SK-N-SH (cell line): ENCODE data around the gene SLC26A1.

Source experiments
- EZH2phosphoT487 ChIP-seq: fragments of 200-600 bp; sonication (generic); IDR thresholded peaks from 2 replicates; pipeline ENCODE4 v1.6.1; 2017; ENCODE audit warnings: low read depth, mixed run types, mild to moderate bottlenecking, antibody characterized with exemption, moderate library complexity, borderline replicate concordance
- MXI1 ChIP-seq: IDR thresholded peaks from 2 replicates; pipeline ENCODE4 v1.6.1; 2012; ENCODE audit warnings: mild to moderate bottlenecking, low read depth, low read length, improper control_type of control experiment
- POLR2AphosphoS5 ChIP-seq: IDR thresholded peaks from 2 replicates; pipeline ENCODE4 v1.6.1; 2012; ENCODE audit warnings: low read depth, low read length
- RAD21 ChIP-seq: IDR thresholded peaks from 2 replicates; pipeline ENCODE4 v1.6.1; 2012; ENCODE audit warnings: mild to moderate bottlenecking, low read length
- RFX5 ChIP-seq: IDR thresholded peaks from 2 replicates; pipeline ENCODE4 v1.6.1; 2012; ENCODE audit warnings: mild to moderate bottlenecking, improper control_type of control experiment, low read length
- RXRA ChIP-seq: IDR thresholded peaks from 2 replicates; pipeline ENCODE4 v1.4.0; 2012; ENCODE audit warnings: low read depth, mild to moderate bottlenecking, borderline replicate concordance
- TEAD4 ChIP-seq: IDR thresholded peaks from 2 replicates; pipeline ENCODE4 v1.4.0; 2012; ENCODE audit warnings: mild to moderate bottlenecking, borderline replicate concordance; ENCODE audit not compliant: insufficient read depth
- TF ChIP-seq, protein P1 (sequence below): fragments of 200-600 bp; sonication (generic); IDR thresholded peaks from 2 replicates; pipeline ENCODE4 v1.6.1; 2017; ENCODE audit warnings: antibody characterized with exemption, mild to moderate bottlenecking, moderate library complexity
- TF ChIP-seq, protein P2 (sequence below): IDR thresholded peaks from 2 replicates; pipeline ENCODE4 v1.6.1; 2012; ENCODE audit warnings: mild to moderate bottlenecking, low read depth, low read length, moderate library complexity

DNA sequence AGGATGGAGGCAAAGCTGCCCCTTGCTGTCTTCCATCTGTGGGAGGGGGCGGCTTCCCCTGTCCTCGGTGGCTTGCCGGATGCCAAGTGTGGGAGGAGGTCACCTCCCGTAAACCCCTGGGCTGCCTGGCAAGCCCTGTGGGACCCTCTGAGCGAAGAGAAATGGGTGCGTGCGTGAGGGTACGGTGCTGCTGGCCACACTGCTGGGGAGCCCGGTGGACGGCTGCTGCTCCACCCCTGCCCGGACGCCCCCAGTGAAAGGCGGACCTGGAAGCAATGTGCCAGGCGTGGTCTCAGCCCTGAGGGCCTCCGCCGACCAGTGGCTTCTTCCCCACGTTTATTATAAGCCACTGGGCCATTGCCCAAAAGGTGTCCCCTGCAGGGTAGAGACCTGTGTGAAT, 10.9 kb downstream of the SLC26A1 start:
- TF ChIP-seq TEAD4, result no peak
- TF ChIP-seq, protein P1, sequence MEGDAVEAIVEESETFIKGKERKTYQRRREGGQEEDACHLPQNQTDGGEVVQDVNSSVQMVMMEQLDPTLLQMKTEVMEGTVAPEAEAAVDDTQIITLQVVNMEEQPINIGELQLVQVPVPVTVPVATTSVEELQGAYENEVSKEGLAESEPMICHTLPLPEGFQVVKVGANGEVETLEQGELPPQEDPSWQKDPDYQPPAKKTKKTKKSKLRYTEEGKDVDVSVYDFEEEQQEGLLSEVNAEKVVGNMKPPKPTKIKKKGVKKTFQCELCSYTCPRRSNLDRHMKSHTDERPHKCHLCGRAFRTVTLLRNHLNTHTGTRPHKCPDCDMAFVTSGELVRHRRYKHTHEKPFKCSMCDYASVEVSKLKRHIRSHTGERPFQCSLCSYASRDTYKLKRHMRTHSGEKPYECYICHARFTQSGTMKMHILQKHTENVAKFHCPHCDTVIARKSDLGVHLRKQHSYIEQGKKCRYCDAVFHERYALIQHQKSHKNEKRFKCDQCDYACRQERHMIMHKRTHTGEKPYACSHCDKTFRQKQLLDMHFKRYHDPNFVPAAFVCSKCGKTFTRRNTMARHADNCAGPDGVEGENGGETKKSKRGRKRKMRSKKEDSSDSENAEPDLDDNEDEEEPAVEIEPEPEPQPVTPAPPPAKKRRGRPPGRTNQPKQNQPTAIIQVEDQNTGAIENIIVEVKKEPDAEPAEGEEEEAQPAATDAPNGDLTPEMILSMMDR, result no peak
- TF ChIP-seq RAD21, result no peak
- TF ChIP-seq POLR2AphosphoS5, result no peak
- no peak for TF ChIP-seq MXI1
- no peak for TF ChIP-seq RXRA
- TF ChIP-seq RFX5, result no peak
- TF ChIP-seq EZH2phosphoT487, result no peak
- TF ChIP-seq, protein P2, sequence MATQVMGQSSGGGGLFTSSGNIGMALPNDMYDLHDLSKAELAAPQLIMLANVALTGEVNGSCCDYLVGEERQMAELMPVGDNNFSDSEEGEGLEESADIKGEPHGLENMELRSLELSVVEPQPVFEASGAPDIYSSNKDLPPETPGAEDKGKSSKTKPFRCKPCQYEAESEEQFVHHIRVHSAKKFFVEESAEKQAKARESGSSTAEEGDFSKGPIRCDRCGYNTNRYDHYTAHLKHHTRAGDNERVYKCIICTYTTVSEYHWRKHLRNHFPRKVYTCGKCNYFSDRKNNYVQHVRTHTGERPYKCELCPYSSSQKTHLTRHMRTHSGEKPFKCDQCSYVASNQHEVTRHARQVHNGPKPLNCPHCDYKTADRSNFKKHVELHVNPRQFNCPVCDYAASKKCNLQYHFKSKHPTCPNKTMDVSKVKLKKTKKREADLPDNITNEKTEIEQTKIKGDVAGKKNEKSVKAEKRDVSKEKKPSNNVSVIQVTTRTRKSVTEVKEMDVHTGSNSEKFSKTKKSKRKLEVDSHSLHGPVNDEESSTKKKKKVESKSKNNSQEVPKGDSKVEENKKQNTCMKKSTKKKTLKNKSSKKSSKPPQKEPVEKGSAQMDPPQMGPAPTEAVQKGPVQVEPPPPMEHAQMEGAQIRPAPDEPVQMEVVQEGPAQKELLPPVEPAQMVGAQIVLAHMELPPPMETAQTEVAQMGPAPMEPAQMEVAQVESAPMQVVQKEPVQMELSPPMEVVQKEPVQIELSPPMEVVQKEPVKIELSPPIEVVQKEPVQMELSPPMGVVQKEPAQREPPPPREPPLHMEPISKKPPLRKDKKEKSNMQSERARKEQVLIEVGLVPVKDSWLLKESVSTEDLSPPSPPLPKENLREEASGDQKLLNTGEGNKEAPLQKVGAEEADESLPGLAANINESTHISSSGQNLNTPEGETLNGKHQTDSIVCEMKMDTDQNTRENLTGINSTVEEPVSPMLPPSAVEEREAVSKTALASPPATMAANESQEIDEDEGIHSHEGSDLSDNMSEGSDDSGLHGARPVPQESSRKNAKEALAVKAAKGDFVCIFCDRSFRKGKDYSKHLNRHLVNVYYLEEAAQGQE, result no peak
